NCI-H774 (cell line): ENCODE measurements around the gene DUSP21.
A peak's percentile ranks its signal among the peaks of the same experiment; 100 is the strongest.
"Not testable (repeated sequence)": the region's sequence is repeated elsewhere in the genome, so short reads cannot be mapped to it uniquely, and the experiment has no call there.

Source experiments
- DNase-seq: peaks from one replicate; lab custom pipeline; 2025; lab: John Stamatoyannopoulos, UW

The DUSP21 gene

DNA sequence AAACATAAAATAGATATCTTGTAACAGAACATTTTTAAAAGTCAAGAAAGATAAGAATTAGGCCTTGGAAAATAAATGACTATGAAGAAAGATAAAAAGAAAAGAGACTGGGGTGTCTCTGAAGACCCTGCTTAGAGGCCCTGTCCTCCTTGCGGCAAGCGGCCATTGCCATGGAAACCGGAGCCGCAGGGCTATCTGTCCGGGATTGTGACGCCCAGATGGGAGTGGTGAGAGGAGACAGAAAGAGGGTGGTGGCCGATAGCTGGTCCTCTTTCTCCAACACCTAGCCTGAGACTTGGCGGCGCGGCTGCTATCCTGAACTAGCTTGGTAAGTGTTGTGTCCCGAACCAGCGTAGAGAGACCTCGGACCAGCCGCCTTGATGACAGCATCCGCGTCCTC is at the start of gene DUSP21:
Gene DUSP21, plus strand, starts transcription at position 269 of the 400 bp plus-strand sequence. Its CDS starts 112 bp downstream, at position 381.
- DNase-seq: no peak

DNA sequence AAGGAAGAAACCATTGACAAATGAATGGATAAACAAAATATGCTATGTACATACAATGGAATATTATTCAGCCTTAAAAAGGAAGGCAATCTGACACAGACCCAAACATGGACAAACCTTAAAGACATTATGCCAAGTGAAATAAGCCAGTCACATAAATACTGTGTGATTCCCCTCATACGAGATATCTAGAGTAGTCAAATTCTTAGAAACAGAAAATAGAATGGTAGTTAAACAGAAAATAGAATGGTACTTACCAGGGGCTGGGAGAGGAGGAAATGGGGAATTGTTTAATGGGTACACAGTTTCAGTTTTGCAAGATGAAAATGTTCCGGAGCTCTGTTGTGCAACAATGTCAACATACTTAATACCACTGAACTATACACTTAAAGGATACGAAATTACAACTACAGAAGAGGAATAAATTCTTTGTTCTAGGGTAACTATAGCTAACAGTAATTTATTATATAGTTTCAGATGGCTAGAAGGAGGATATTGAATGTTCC is 47.8 kb upstream of the DUSP21 start:
- DNase-seq: no peak

DNA sequence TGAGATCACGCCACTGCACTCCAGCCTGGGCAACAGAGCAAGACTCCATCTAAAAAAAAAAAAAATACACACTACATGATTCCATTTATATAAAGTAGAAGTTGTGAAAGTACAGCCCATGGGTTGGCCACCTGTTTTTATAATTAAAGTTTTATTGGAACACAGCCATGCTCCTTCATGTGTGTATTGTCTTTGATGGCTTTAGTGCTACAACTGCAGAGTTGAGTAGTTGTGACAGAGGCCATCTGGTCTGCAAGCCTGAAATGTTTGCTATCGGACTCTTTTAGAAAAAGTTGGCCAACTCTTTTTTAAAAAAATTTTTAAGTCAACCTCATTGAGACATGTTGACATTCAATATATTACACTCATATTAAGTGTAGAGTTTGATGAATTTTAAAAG is 41.2 kb upstream of the DUSP21 start:
- DNase-seq: no peak

DNA sequence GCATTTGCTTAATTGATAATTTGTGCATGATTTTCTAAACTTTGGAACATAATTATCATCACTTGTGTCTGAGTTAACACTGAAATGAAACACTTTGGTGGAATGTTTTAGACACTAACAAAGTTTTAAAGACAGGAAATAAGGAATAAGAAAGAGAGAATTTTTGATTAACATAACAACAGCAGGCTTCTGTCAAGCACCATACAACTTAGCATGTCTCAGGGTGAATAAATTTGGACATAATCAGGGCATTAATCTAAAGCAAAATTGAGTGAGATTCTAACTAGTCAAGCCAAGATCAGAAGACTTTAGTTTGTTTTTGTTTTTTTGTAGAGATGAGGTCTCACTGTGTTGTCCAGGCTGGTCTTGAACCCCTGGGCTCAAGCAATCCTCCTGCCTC is 28.1 kb upstream of the DUSP21 start:
- DNase-seq: no peak

DNA sequence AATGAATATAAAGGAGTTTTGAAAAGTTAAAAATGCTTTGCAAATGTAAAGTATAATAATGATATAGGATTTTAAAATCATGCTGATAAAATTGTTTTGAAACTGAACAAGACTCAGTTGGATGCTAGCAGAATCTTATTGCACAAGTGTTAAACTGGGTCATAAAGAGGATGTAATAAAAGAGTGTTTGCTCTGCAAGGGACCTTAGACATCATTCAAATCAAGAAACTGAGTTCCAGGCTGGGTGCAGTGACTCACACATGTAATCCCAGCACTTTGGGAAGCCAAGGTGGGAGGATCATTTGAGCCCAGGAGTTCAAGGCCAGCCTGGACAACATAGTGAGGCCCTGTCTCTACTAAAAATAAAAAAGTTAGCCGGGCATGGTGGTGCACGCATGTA is 27.5 kb upstream of the DUSP21 start:
- no peak for DNase-seq

DNA sequence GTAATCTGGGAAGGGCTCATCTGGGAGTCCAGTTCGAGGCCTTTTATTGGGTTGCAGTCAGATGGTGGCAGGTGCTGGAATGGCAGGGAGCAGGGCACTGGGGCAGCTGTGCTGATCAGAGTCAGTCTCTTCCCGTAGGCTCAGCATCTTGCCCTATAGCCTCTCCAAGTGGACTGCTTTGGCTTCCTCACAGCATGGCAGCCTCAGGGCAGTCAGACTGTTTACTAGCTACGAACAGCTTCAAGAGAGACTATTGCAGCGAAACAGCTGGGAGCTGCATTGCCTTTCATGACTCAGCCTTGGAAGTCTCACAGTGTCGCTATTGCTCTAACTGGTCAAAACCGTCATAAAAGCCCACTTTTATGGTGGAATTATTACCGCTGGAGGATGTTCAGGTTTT is 26.8 kb upstream of the DUSP21 start:
- DNase-seq: no peak

DNA sequence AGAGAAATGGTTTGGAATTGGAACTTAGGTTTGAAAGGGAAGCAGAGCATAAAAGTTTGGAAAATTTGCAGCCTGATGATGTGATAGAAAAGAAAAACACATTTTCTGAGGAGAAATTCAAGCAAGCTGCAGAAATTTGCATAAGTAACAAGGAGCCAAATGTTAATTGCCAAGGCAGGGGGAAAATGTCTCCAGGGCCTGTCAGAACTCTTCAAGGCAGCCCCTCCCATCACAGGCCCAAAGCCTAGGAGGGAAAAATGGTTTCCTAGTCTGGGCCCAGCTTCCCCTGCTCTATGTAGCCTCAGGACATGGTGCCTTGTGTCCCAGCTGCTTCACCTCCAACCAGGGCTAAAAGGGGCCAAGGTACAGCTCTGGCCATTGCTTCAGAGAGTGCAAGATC is 21.2 kb upstream of the DUSP21 start:
- no peak for DNase-seq

DNA sequence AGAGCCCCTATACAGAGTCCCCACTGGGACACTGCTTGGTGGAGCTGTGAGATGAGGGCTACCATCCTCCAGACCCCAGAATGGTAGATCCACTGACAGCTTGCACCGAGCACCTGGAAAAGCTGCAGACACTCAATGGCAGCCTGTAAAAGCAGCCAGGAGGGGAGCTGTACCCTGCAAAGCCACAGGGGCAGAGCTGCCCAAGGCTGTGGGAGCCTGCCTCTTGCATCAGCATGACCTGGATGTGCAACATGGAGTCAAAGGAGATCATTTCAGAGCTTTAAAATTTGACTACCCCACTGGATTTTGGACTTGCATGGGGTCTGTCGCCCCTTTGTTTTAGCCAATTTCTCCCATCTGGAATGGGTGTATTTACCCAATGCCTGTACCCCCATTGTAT is 20.6 kb upstream of the DUSP21 start:
- DNase-seq: not testable (repeated sequence)

DNA sequence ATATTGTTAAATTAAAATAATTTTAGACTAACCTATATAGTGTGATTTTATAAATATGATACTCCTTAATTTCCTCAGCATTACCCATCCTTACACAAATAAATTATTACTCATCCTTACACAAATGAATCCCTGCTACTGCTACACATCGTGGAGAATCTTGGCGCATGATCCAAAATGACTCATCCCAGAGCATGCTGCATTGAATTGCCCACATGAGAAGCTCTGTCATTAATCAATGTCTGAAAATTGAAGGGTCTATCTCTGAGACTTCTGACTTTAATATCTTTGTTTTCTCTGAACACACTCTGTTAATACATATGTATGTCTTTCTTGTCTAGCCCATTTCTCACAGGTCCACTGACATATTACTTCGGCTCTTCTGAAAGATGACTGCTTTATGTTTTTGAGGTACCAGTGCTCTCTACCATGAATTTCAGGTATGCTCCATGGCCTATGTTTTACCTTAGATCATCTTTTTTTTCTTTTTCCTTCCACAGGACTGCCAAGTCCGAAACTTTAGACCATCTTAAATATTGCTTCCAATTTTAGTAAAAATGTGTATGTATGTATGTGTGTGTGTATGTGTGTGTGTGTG is 15.7 kb upstream of the DUSP21 start:
- no peak for DNase-seq

DNA sequence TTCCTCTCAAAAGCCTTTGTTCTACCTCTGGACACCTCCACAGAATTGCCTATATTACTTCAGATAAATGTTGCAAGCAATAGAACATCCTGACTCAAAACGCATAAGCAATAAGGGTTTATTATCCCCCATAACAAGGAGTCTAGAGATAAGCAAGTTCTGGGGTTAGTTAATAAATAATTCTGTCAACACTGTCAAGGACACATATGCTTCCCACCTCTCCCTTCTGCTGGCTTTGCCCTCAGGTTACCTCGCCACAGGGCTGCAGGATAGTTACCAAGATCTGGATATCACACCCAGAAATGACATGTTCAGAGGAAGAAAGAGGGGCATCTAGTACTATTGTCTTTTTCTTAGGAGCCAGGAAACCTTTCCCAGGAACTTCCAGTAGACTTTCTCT is 14.0 kb upstream of the DUSP21 start:
- DNase-seq: no peak

DNA sequence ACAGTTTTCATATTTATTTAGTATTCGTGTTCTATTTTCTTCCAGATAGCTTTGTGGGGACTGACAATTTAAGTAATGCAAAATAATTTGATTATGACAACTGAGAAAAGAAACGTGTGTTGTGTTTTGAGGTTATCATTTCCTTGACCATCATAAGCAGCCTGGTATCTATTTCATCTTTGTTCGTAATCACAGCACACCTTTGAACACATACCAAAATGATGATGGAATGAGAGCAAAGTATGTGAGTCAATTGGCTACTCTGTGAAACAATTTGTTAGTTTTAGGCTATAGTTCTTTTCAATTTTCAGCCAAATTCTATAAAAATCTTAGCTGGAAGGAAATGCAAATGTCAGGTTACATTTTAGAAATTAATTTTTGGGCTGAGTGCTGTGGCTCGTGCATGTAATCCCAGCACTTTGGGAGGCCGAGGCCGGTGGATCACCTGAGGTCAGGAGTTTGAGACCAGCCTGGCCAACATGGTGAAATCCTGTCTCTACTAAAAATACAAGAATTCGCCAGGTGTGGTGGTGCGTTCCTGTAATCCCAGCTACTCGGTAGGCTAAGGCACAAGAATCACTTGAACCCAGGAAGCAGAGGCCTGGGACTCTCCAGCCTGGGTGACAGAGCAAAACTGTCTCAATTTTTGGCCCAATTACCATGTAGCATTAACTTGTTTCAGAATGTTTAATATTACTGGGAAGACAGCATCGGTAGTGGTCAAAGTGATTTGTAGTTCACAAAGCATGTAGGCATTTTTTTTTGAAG is 1.1 kb upstream of the DUSP21 start:
- DNase-seq: no peak

DNA sequence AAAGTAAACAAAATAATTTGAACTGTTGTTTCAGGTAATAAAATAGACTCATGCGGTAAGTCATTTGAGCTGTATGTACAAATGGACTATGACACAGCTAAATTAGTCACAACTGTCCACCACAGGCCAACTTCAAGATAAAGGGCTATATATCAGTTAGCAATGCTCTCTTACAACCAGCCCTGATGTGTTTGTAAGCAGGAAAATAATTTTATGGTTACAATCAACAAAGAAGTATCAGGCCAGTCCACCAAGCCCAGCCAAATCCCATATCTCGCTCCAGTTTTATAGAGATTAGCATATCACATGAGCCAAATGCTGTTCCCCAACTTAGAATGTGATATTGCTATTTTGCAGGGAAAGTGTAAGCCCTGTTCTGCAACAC is 511 bp upstream of the DUSP21 start:
- no peak for DNase-seq

DNA sequence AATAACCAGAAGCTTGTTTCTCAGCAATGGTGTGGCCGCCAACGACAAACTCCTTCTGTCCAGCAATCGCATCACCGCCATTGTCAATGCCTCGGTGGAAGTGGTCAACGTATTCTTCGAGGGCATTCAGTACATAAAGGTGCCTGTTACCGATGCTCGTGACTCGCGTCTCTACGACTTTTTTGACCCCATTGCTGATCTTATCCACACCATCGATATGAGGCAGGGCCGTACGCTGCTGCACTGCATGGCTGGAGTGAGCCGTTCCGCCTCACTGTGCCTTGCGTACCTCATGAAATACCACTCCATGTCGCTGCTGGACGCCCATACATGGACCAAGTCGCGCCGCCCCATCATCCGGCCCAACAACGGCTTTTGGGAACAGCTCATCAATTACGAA is 383 bp downstream of the DUSP21 start:
- DNase-seq: no peak

DNA sequence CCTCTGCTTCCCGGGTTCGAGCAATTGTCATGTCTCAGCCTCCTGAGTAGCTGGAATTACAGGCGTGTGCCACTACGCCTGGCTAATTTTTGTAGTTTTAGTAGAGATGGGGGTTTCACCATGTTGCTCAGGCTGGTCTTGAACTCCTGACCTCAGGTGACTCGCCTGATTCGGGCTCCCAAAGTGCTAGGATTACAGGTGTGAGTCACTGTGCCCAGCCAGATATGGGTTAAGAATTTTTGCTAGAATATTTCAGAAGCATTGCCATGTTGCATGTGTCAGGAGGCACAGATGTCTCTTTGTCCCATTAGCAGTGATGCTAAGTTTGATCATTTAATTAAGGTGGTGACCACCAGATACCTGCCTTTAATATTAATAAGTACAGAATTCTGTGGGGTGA is 7.1 kb downstream of the DUSP21 start:
- not testable (repeated sequence) for DNase-seq

DNA sequence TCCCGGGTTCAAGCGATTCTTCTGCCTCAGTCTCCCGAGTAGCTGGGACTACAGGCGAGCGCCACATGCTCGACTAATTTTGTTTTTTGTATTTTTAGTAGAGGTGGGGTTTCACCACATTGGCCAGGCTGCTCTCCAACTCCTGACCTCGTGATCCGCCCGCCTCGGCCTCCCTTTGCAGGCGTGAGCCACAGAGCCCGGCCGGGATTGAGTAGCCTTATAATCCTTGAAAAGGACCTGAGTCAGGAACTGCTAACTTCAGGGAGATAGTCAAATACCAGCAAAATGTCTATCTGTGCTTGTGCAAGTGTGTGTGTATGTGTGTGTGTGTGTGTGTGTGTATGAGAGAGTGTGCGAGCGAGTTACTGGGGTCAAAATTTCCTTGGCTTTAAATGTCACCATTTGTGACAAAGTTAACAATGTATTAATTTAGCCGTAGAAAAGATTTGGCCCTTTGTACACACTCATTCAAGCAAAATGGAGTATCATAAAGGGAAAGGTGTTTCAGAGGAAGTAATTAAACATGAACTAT is 27.4 kb downstream of the DUSP21 start:
- DNase-seq: no peak

DNA sequence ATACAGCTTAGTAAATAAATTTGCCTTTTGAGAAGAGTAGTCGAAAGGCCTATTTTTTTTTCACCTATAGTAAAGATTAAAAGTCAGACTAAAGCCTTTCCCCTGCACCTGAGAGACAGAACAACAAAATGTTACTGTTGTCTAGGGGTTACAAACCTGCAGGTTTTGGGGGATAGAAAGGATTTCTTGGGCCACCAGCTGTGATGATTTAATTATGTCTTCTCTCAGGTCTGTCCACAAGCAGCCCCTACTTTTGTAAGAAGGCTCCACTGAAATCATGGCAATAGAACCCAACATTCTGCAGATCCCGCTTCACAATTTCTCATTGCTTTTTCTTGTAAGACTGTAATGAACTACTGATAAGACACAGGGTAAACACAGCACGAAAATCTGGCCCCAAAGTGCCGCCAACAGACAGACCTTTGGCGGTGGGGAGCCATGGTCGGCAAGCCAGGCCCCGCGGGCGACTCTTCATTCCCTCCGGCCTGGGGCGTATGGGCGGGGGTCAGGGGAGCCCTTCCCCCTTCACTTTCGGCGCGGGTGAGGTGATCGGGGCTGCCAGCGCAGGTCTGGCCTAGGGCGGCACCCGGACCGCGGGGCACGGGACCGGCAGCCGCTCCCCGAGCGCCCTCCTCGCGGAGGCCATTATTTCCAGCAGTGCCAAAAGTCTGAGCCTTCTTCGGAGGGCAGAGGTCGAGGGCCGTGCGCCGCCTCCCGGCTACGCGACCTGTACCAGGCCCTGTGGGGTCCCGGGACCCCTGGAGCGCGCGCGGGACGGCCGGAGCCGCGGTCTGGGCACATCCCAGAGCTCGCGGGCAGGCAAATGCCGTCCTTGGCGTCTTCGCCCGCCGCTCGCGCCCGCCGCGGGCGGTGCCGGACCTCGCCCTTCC is 28.4 kb downstream of the DUSP21 start:
- peak; percentile 14 for DNase-seq

DNA sequence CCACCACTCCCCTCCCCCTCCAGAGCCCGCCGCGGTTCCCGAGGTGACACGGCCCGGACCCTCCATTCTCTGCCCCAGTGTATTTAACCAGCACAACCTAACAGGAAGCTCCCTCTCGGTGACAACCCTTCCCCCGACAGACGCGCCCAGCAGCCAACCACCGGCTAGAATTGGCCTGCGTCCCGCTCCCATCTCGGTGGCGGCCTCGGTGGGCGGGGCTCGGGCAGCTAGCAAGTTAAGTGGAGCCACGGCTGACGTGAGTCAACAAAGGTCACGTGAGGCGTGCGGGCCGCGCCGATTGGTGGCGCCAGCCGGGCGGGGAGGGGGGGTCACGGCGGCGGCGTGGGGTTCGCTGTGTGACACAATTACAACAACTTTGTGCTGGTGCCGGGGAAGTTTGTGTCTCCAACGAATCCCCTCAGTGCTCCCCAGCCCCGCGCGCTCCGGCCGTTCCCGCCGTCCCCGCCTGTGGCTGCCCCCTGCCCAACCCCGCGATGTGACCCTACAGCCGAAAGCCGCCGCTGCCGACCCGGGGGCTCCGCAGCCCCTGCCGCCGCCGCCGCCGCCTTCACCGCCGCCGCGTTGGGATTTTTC is 29.1 kb downstream of the DUSP21 start, which contains the start of gene KDM6A:
Gene KDM6A, plus strand, starts transcription at position 368 of the 594 bp plus-strand sequence. CDS start 364 bp downstream, outside the sequence.
- DNase-seq: peak; percentile 88

DNA sequence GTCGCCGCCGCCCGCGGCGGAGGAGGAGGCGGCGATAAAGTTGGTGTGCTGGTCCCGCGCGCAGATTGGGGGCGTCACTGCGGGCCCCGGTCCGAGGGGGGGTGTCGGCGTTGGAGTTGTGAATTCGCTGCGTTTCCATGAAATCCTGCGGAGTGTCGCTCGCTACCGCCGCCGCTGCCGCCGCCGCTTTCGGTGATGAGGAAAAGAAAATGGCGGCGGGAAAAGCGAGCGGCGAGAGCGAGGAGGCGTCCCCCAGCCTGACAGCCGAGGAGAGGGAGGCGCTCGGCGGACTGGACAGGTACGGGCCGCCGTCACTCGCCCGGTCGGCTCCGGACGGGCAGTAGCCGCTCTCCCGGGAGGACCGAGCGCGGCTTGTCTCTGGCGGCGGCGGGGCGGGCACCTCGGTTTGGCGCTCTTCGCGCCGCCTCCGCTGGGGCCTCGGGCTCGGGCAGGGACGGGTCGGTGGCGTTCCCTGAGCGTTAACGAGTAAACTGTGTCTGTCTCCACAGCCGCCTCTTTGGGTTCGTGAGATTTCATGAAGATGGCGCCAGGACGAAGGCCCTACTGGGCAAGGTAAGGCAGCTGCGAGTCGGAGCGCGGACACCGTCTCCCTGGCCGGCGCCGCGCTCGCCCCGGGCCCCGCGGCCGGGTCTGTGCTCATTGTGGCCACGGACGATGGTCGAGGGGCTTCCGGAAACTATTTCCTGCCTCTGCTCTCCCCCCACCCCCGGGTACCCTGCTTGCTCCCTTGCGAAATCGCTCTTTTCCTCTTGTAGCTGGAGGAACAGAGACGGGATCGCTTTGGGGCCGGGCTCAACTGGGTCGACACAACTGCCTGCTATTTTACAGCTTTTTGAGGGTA is 29.8 kb downstream of the DUSP21 start:
- DNase-seq: peak; percentile 1

DNA sequence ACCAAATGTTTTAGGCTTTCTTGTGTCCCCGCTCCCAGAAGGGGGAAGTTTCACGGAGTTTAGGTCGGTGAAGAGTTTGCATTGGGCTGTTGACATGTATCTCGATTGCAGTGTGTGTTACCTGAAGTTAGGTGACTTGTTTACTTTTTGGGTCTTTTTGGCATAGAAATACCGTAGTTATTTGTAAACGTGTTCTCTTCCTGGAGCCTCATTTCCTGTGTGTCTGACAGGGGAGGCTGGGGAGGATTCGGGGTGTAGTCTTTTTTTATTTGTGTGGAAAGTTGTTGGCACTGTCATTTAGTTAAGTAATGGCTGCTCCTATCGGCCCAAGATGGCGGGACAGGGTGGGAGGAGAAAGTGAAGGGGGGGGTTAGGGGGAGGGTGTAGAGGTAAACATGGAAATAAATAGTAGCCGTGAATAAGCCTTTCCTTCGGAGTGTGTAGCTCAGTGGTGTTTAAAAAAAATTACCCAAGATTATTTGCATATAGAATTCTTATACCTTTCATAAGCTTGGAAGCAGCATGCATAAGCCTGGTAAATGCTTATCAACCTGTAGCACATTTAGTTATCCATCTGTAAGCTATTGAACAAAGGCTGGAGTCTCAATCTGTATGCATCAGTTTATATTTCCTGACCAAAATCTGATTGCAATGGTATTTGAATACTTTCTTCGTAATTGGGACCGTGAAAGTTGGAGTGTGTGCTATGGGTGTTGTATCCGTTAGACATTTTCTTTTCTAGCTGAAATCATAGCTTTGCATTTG is 30.8 kb downstream of the DUSP21 start:
- peak; percentile 5 for DNase-seq

DNA sequence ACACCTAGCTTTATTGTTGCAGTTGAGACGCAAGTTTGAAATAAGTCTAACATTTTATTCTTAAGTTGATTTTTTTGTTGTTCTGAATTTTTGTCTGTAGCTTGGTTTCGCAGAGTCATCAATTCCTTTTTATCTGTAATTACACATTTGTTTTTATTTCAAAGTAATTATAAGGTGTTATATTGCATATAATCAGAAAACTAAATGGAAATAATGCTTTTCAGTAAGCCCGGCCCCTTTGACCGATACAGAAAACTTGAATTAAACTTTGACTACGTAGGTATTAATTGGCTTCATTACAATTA is 31.3 kb downstream of the DUSP21 start:
- DNase-seq: no peak
